A673 (cell line): Measurements from ENCODE around the gene ZDHHC13. TPM values are rescaled to one million over a fixed set of nuclear protein-coding genes. Genes with fewer than 3 reads are reported as not detected.
A peak's percentile ranks its signal among the peaks of the same experiment; 100 is the strongest.

Experiments
- BruUV-seq: library from RNA; stranded (reverse); fragments of 400-500 nt; replicated peaks from 2 replicates; lab custom pipeline; 2021; lab: Mats Ljungman, UMichigan
- CTCF ChIA-PET: fragments of 300-600 bp; sonication (Branson Sonifier 250); formaldehyde crosslinking; loops from one replicate; lab custom pipeline; 2022; ENCODE audit warnings: antibody characterized with exemption; lab: Charles Lee
- POLR2A ChIA-PET: fragments of 300-600 bp; sonication (Branson Sonifier 250); formaldehyde crosslinking; loops from one replicate; lab custom pipeline; 2022; ENCODE audit warnings: antibody characterized with exemption; ENCODE audit not compliant: low non-redundant PET; lab: Charles Lee
- DNase-seq: peaks from one replicate; pipeline ENCODE4 v3.0.0-alpha.2; 2015; ENCODE audit warnings: low spot score
- H3K27ac ChIP-seq: fragments of 200-600 bp; sonication (generic); 2 replicates; pipeline ENCODE4 v1.5.1; 2016; ENCODE audit warnings: mixed run types, low read depth, mild to moderate bottlenecking, mixed read lengths, antibody characterized with exemption, low read length; ENCODE audit not compliant: poor library complexity, severe bottlenecking
- H3K27me3 ChIP-seq: fragments of 200-600 bp; sonication (generic); replicated peaks from 2 replicates; pipeline ENCODE4 v1.6.1; 2017; ENCODE audit warnings: mixed run types, low read depth, mild to moderate bottlenecking, mixed read lengths, antibody characterized with exemption, low read length; ENCODE audit not compliant: insufficient read depth, poor library complexity
- H3K36me3 ChIP-seq: fragments of 200-600 bp; sonication (generic); 2 replicates; pipeline ENCODE4 v1.6.1; 2016; ENCODE audit warnings: mixed run types, mild to moderate bottlenecking, mixed read lengths, antibody characterized with exemption, low read length; ENCODE audit not compliant: insufficient read depth, poor library complexity, severe bottlenecking
- H3K4me1 ChIP-seq: fragments of 200-600 bp; sonication (generic); 2 replicates; pipeline ENCODE4 v1.6.1; 2017; ENCODE audit warnings: mixed run types, mild to moderate bottlenecking, mixed read lengths, antibody characterized with exemption, low read length; ENCODE audit not compliant: insufficient read depth, poor library complexity, severe bottlenecking
- H3K4me3 ChIP-seq: fragments of 200-600 bp; sonication (generic); 2 replicates; pipeline ENCODE4 v1.5.1; 2016; ENCODE audit warnings: low read depth, mixed run types, mild to moderate bottlenecking, mixed read lengths, low read length; ENCODE audit not compliant: poor library complexity, severe bottlenecking
- H3K9me3 ChIP-seq: fragments of 200-600 bp; sonication (generic); 2 replicates; pipeline ENCODE4 v1.6.1; 2016; ENCODE audit warnings: mixed run types, low read depth, mild to moderate bottlenecking, mixed read lengths, antibody characterized with exemption, low read length; ENCODE audit not compliant: poor library complexity, severe bottlenecking
- EZH2 ChIP-seq: fragments of 200-600 bp; sonication (generic); IDR thresholded peaks from 2 replicates; pipeline ENCODE4 v1.6.1; 2017; ENCODE audit warnings: borderline replicate concordance, low read depth, mild to moderate bottlenecking, mixed read lengths, antibody characterized with exemption, low read length; ENCODE audit not compliant: poor library complexity, severe bottlenecking
- intact Hi-C: fragments of 100-400 bp; cut with micrococcal nuclease; formaldehyde crosslinking; loops from one replicate; pipeline ENCODE4 v1.10.0; 2022; ENCODE audit not compliant: unreplicated experiment
- total RNA-seq: library from RNA; stranded (reverse); gene quantifications from 2 replicates; pipeline ENCODE4 v1.2.3, GENCODE V29; 2021
- TF ChIP-seq, protein P1 (sequence below): fragments of 300-800, 200-600 bp; sonication (generic); conservative IDR thresholded peaks from 2 replicates; pipeline ENCODE4 v1.5.1; 2017; ENCODE audit warnings: low read depth, mild to moderate bottlenecking, antibody characterized with exemption, low read length, moderate library complexity, mixed read lengths

Gene ZDHHC13
- total RNA-seq, 1 experiment from 2014 or later, result 10.3 TPM

DNA sequence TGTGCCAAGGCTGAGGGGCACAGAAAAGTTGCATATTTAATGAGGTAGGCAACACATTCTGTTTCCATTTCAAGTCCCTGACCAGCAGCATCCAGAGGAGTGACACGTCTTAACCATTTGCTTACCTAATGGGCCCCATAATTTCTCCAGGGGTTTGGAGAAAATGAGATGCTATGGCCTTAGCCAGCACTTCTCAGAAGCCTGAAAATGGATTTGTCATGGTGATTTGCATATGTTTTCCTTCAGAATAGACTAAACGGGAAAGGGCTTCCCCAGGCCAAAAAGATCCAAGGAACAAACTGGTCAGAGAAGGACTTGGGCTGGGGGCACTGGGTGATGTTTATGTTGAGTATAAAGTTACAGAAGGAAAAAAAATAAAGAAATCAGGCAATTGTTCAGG is 68.1 kb downstream of the ZDHHC13 start:
- intact Hi-C loops, result no loop called here
- BruUV-seq, result no TSS peak
- peak; percentile 63 for DNase-seq
- Histone ChIP-seq H3K36me3 (no peaks in the 10 kb centered on the region), H3K27me3 (no peaks in the 10 kb centered on the region), H3K9me3 (no peaks in the 10 kb centered on the region), H3K27ac (no peak overlapping the region), H3K4me1 (peaks cover 16% of the 10 kb centered on the region), H3K4me3 (no peak overlapping the region)
- TF ChIP-seq, protein P1, sequence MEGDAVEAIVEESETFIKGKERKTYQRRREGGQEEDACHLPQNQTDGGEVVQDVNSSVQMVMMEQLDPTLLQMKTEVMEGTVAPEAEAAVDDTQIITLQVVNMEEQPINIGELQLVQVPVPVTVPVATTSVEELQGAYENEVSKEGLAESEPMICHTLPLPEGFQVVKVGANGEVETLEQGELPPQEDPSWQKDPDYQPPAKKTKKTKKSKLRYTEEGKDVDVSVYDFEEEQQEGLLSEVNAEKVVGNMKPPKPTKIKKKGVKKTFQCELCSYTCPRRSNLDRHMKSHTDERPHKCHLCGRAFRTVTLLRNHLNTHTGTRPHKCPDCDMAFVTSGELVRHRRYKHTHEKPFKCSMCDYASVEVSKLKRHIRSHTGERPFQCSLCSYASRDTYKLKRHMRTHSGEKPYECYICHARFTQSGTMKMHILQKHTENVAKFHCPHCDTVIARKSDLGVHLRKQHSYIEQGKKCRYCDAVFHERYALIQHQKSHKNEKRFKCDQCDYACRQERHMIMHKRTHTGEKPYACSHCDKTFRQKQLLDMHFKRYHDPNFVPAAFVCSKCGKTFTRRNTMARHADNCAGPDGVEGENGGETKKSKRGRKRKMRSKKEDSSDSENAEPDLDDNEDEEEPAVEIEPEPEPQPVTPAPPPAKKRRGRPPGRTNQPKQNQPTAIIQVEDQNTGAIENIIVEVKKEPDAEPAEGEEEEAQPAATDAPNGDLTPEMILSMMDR, result no peak
- no peak for TF ChIP-seq EZH2
- ChIA-PET POLR2A (no interaction called here), CTCF (no interaction called here)

GRCh38 chr11:19185516-19186052 is 68.6 kb downstream of the ZDHHC13 start:
- POLR2A ChIA-PET, result no interaction called here

DNA sequence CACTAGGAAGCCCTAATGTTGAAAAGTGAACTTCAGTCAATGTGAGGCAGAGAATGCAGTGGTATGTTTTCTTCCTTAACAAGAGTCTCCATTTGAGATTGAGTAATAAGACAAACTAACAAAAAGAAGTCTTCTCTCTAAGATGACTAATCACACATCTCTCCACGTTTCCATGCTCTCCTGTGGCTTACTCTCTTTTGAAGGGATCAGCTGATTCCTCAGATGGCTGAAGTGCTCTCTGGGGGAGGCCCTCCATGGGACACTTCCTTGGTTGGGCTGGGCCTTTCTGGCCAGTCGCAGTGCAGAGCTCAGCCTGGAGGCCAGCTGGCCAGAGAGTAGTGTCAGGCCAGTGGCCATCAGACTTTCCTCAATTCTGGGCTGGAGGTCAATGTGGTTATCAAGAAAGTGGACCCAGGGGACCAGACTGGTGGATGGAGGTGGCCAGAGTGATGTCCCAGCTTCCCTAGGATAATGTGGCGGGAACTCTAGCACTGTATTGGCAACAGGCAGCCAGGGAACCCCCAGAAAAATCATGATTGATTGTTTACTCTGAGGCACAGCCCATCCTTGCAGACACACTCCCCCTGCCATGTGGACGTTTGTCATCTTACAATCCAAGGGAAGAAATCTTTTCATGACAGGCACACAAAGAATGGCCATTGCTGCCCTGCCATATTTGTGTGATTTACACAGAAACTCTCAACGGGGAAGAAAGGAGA is 70.3 kb downstream of the ZDHHC13 start:
- TF ChIP-seq EZH2, result no peak
- TF ChIP-seq, protein P1, result no peak
- peaks cover 16% of the 10 kb centered on the region for H3K4me1 ChIP-seq
- no TSS peak for BruUV-seq
- ChIA-PET POLR2A (no interaction called here), CTCF (no interaction called here)
- intact Hi-C loops, result no loop called here
- H3K9me3 ChIP-seq, result no peaks in the 10 kb centered on the region
- no peaks in the 10 kb centered on the region for H3K36me3 ChIP-seq
- no peaks in the 10 kb centered on the region for H3K27me3 ChIP-seq
- no peak overlapping the region for H3K27ac ChIP-seq
- no peak overlapping the region for H3K4me3 ChIP-seq
- DNase-seq, result no peak

More at GRCh38 chr11:19185516-19186052, 68.6 kb downstream of the ZDHHC13 start:
- Histone ChIP-seq H3K36me3 (no peaks in the 10 kb centered on the region), H3K9me3 (no peaks in the 10 kb centered on the region), H3K27ac (no peak overlapping the region), H3K4me3 (no peak overlapping the region), H3K27me3 (no peaks in the 10 kb centered on the region), H3K4me1 (peaks cover 16% of the 10 kb centered on the region)
- TF ChIP-seq, protein P1, result no peak
- no peak for TF ChIP-seq EZH2
- CTCF ChIA-PET, result no interaction called here
- DNase-seq, result no peak
- no TSS peak for BruUV-seq
- intact Hi-C loops, result no loop called here
